HG03280 (cell line): ENCODE measurements around the gene SHH.
"Not testable (repeated sequence)": the region's sequence is repeated elsewhere in the genome, so short reads cannot be mapped to it uniquely, and the experiment has no call there.

ENCODE experiments used
- ATAC-seq: cut with Tn5 transposase; IDR thresholded peaks from one replicate; pipeline ENCODE4 v1.9.1; 2021; ENCODE audit warnings: mild to moderate bottlenecking, moderate library complexity; ENCODE audit not compliant: unreplicated experiment

The SHH gene

GRCh38 chr7:155843426-155844018 lies 31.3 kb upstream of the SHH start:
- no peak for ATAC-seq

GRCh38 chr7:155842496-155843265 lies 30.4 kb upstream of the SHH start:
- no peak for ATAC-seq

GRCh38 chr7:155840909-155841308 lies 28.6 kb upstream of the SHH start:
- no peak for ATAC-seq

GRCh38 chr7:155840262-155840885 lies 28.1 kb upstream of the SHH start:
- no peak for ATAC-seq

GRCh38 chr7:155839461-155839860 lies 27.2 kb upstream of the SHH start:
- ATAC-seq, result no peak

- ATAC-seq, result not testable (repeated sequence)
Measured at GRCh38 chr7:155838312-155838711, 26.0 kb upstream of the SHH start.

- ATAC-seq, result no peak
Measured at GRCh38 chr7:155837126-155837479, 24.8 kb upstream of the SHH start.

GRCh38 chr7:155836216-155837125 lies 24.2 kb upstream of the SHH start:
- no peak for ATAC-seq

GRCh38 chr7:155835446-155836215 lies 23.4 kb upstream of the SHH start:
- ATAC-seq, result no peak

GRCh38 chr7:155834486-155835048 lies 22.3 kb upstream of the SHH start:
- ATAC-seq, result no peak

- ATAC-seq, result no peak
Measured at GRCh38 chr7:155833651-155834050, 21.4 kb upstream of the SHH start.

- ATAC-seq, result no peak
Measured at GRCh38 chr7:155832581-155832981, 20.3 kb upstream of the SHH start.

GRCh38 chr7:155831807-155832524 lies 19.7 kb upstream of the SHH start:
- ATAC-seq, result no peak

GRCh38 chr7:155830961-155831806 lies 18.9 kb upstream of the SHH start:
- ATAC-seq, result no peak

GRCh38 chr7:155829796-155830470 lies 17.7 kb upstream of the SHH start:
- no peak for ATAC-seq

- no peak for ATAC-seq
Measured at GRCh38 chr7:155825336-155825735, 13.1 kb upstream of the SHH start.

- no peak for ATAC-seq
Measured at GRCh38 chr7:155824227-155824886, 12.1 kb upstream of the SHH start.

GRCh38 chr7:155821851-155822250 lies 9.6 kb upstream of the SHH start:
- ATAC-seq, result no peak
